ENCODE results near the gene PSAT1. TPM values are rescaled to one million over a fixed set of nuclear protein-coding genes. Genes with fewer than 3 reads are reported as not detected.

The PSAT1 gene
- polyA plus RNA-seq, 3 donors = 0.05 to 4.7 (median 0.11) TPM

DNA sequence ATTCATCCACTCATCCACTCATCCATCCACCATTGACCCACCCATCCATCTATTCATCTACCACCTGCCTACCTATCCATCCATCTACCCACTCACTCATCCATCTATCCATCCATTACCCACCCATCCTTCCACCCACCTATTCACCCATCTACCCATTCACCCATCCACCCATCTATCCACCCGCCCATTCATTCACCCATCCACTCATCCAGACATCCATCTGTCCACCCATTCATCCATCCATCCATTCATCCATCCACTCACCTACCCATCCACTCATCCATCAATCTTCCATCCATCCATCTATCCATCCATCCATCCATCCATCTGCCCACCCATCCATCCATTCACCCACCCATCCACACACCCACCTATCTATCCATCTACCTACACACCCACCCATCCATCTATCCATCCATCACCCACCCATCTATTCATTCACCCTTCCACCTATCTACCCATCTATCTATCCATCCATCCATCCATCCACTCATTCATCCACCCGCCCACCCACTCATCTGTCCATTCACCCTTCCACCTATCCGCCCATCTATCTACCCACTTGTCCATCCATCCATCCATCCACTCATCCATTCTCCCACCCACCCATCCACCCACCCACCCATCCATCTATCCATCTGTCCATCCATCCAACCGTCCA lies 23.2 kb downstream of the PSAT1 start:
- H3K4me3 ChIP-seq (replicated peaks in 1 of 3; ENCODE audit: low read depth in 2 of 3, low read length in 3 of 3) = no peak overlapping the region
- H3K4me1 Mint-ChIP-seq = peaks cover 7% of the 10 kb centered on the region
- no peak overlapping the region for H3K9ac ChIP-seq (ENCODE audit: insufficient read depth, low read length, poor library complexity, severe bottlenecking)
- peaks cover 10 to 17% of the 10 kb centered on the region in 2 donors for H3K36me3 Mint-ChIP-seq
- H3K36me3 ChIP-seq (replicated peaks in 1 of 2; ENCODE audit: control insufficient read depth in 1 of 2, insufficient read depth in 2 of 2, low read length in 2 of 2) = no peaks in the 10 kb centered on the region
- no peaks in the 10 kb centered on the region for H3K9me3 ChIP-seq (replicated peaks in 1 of 2; ENCODE audit: control insufficient read depth in 1 of 2, insufficient read depth in 1 of 2, low read length in 2 of 2)
- TF ChIP-seq, protein P1, sequence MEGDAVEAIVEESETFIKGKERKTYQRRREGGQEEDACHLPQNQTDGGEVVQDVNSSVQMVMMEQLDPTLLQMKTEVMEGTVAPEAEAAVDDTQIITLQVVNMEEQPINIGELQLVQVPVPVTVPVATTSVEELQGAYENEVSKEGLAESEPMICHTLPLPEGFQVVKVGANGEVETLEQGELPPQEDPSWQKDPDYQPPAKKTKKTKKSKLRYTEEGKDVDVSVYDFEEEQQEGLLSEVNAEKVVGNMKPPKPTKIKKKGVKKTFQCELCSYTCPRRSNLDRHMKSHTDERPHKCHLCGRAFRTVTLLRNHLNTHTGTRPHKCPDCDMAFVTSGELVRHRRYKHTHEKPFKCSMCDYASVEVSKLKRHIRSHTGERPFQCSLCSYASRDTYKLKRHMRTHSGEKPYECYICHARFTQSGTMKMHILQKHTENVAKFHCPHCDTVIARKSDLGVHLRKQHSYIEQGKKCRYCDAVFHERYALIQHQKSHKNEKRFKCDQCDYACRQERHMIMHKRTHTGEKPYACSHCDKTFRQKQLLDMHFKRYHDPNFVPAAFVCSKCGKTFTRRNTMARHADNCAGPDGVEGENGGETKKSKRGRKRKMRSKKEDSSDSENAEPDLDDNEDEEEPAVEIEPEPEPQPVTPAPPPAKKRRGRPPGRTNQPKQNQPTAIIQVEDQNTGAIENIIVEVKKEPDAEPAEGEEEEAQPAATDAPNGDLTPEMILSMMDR (IDR thresholded peaks at IDR 0.05) = no peak
- intact Hi-C loops (cut with micrococcal nuclease) = no loop called here
- no peaks in the 10 kb centered on the region for H3K79me2 ChIP-seq (ENCODE audit: insufficient read depth, low read length)
- H3K4me3 Mint-ChIP-seq = no peak overlapping the region
- no peak overlapping the region for H3K27ac Mint-ChIP-seq
- WGBS (ENCODE audit: insufficient coverage) = 87% methylated on average over 3 of the region's 4 CpGs
- H3K27me3 ChIP-seq (ENCODE audit: control insufficient read depth in 2 of 2, insufficient read depth in 2 of 2, low read length in 2 of 2) = no peaks in the 10 kb centered on the region
- no peaks in the 10 kb centered on the region for H4K20me1 ChIP-seq (ENCODE audit: insufficient read depth, low read length)
- H2AFZ ChIP-seq (ENCODE audit: insufficient read depth, low read depth, low read length, poor library complexity, severe bottlenecking) = no peak overlapping the region
- no peak for DNase-seq
- peaks cover 0 to 4% of the 10 kb centered on the region in 2 donors for H3K4me1 ChIP-seq (ENCODE audit: control insufficient read depth in 1 of 2, insufficient read depth in 2 of 2, low read length in 2 of 2)
- peaks cover 0 to 4% (median 0%) of the 10 kb centered on the region in 7 donors for H3K9me3 Mint-ChIP-seq
- peaks cover 0 to 3% (median 2%) of the 10 kb centered on the region in 3 donors for H3K27me3 Mint-ChIP-seq (ENCODE audit: low read depth in 3 of 3)
- H3K4me2 ChIP-seq (replicated peaks; ENCODE audit: extremely low read depth, low read length, poor library complexity, severe bottlenecking) = no peak overlapping the region
- H3K27ac ChIP-seq (ENCODE audit: low read depth in 1 of 2, low read length in 2 of 2) = no peak overlapping the region

DNA sequence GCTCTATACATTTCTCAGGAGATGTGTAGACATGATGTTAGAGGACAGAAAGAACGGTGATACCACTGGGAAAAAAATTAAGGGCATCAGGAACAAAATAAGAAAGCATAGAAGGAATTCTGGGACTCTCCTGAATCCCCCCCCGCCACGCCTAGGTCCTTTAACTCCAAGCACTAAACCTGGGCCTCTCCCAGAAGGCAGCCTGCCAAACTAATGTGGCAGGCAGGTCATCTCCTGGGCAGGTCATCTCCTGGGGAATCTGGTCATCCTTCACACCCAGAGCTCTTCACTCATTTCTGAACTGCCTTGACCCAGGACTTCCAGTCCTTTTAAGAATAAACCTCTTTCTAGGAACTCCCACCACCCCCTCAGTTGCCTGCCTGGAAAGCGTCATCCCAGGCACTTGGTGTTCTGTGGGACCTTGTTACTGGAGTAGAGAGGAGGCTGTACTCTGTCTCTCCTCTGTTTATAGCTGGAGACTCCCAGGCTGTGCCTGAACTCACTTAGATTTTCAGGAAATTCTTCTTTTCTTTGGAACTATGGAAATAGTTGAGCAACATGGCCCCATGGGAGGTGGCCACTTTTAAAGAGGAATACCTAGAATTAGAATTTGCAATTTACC lies 24.1 kb downstream of the PSAT1 start:
- H2AFZ ChIP-seq (ENCODE audit: insufficient read depth, low read depth, low read length, poor library complexity, severe bottlenecking) = no peak overlapping the region
- H3K4me1 ChIP-seq (ENCODE audit: control insufficient read depth in 1 of 2, insufficient read depth in 2 of 2, low read length in 2 of 2) = no peaks in the 10 kb centered on the region
- intact Hi-C loops (cut with micrococcal nuclease) = no loop called here
- no peaks in the 10 kb centered on the region for H3K79me2 ChIP-seq (ENCODE audit: insufficient read depth, low read length)
- no peaks in the 10 kb centered on the region for H3K27me3 ChIP-seq (ENCODE audit: control insufficient read depth in 2 of 2, insufficient read depth in 2 of 2, low read length in 2 of 2)
- H3K27ac ChIP-seq (ENCODE audit: low read depth in 1 of 2, low read length in 2 of 2) = no peak overlapping the region
- H4K20me1 ChIP-seq (ENCODE audit: insufficient read depth, low read length) = no peaks in the 10 kb centered on the region
- TF ChIP-seq, protein P1 (IDR thresholded peaks at IDR 0.05) = no peak
- Mint-ChIP-seq H3K4me1 (peaks cover 8% of the 10 kb centered on the region), H3K36me3 (peaks cover 10 to 17% of the 10 kb centered on the region in 2 donors), H3K9me3 (peaks cover 0 to 4% (median 0%) of the 10 kb centered on the region in 7 donors), H3K27ac (no peak overlapping the region), H3K4me3 (no peak overlapping the region), H3K27me3 (ENCODE audit: low read depth in 3 of 3) (peaks cover 0 to 5% (median 3%) of the 10 kb centered on the region in 3 donors)
- no peak overlapping the region for H3K9ac ChIP-seq (ENCODE audit: insufficient read depth, low read length, poor library complexity, severe bottlenecking)
- no peak overlapping the region for H3K4me2 ChIP-seq (replicated peaks; ENCODE audit: extremely low read depth, low read length, poor library complexity, severe bottlenecking)
- no peak overlapping the region for H3K4me3 ChIP-seq (replicated peaks in 1 of 3; ENCODE audit: low read depth in 2 of 3, low read length in 3 of 3)
- no peaks in the 10 kb centered on the region for H3K9me3 ChIP-seq (replicated peaks in 1 of 2; ENCODE audit: control insufficient read depth in 1 of 2, insufficient read depth in 1 of 2, low read length in 2 of 2)
- no peak for DNase-seq
- WGBS (ENCODE audit: insufficient coverage) = no CpG with 5 or more reads among the region's 4 CpGs
- no peaks in the 10 kb centered on the region for H3K36me3 ChIP-seq (replicated peaks in 1 of 2; ENCODE audit: control insufficient read depth in 1 of 2, insufficient read depth in 2 of 2, low read length in 2 of 2)

All from CD14-positive monocyte (primary cell).